Activated B cell treated with CpG ODN at 0.5 μM for 24 hours (primary cell): ENCODE data around the gene AVL9. TPM values are rescaled to one million over a fixed set of nuclear protein-coding genes. Genes with fewer than 3 reads are reported as not detected.
"Not testable (repeated sequence)": the region's sequence is repeated elsewhere in the genome, so short reads cannot be mapped to it uniquely, and the experiment has no call there.

Experiments used
- ATAC-seq: fragments of 200-7000 bp; cut with Tn5 transposase; one replicate; pipeline ENCODE4 v1.10.0; 2021; ENCODE audit warnings: low read depth, mild to moderate bottlenecking, moderate library complexity
- CTCF ChIA-PET: fragments of 350-600 bp; sonication (Branson Sonifier 250); formaldehyde crosslinking; loops from one replicate; lab custom pipeline; 2021; ENCODE audit warnings: antibody characterized with exemption; lab: Charles Lee
- POLR2A ChIA-PET: fragments of 350-600 bp; sonication (Branson Sonifier 250); formaldehyde crosslinking; loops from one replicate; lab custom pipeline; 2021; ENCODE audit warnings: antibody characterized with exemption; lab: Charles Lee
- DNase-seq: peaks from one replicate; pipeline ENCODE4 v3.0.0; 2022
- H3K27ac Mint-ChIP-seq: one replicate; pipeline ENCODE4 v1.8.0; 2020; ENCODE audit warnings: mixed read lengths
- H3K27me3 Mint-ChIP-seq: one replicate; pipeline ENCODE4 v1.8.0; 2021; ENCODE audit warnings: mixed read lengths
- H3K36me3 Mint-ChIP-seq: one replicate; pipeline ENCODE4 v1.8.0; 2021; ENCODE audit warnings: low read depth, mixed read lengths
- H3K4me1 Mint-ChIP-seq: one replicate; pipeline ENCODE4 v1.8.0; 2021; ENCODE audit warnings: mixed read lengths
- H3K4me3 Mint-ChIP-seq: one replicate; pipeline ENCODE4 v1.8.0; 2020; ENCODE audit warnings: mild to moderate bottlenecking, mixed read lengths
- H3K9me3 Mint-ChIP-seq: one replicate; pipeline ENCODE4 v1.8.0; 2020; ENCODE audit warnings: mixed read lengths
- intact Hi-C: fragments of 100-400 bp; cut with micrococcal nuclease; formaldehyde crosslinking; loops from one replicate; pipeline ENCODE4 v1.15.1; 2024
- total RNA-seq: library from RNA; stranded (reverse); gene quantifications from 2 replicates; pipeline ENCODE4 v1.2.3, GENCODE V29; 2022
- TF ChIP-seq, protein P1 (sequence below): fragments of 200-600 bp; IDR thresholded peaks from one replicate; pipeline ENCODE4 v1.8.0; 2022; ENCODE audit warnings: antibody characterized with exemption, mild to moderate bottlenecking

Gene AVL9
- total RNA-seq, 1 donor from 2014 or later = 52.5 TPM

DNA sequence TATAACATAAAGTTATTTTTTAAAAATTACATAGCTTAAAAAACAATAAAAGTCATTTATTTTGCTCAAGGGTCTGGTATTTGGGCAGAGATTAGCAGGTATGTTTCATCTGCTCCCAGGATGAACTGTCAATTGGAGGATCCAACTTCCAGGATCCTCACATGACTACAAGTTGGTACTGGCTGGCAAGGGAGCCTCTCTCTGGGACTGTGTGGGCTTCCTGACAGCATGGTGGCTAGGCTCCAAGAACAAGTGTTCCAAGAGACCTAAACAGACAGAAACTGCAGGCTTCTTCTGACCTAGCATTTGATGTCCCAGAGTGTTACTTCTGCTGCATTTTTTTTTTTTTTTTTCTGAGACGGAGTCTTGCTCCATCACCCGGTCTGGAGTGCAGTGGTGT, 107.2 kb downstream of the AVL9 start:
- ChIA-PET POLR2A (no interaction called here), CTCF (no interaction called here)
- Mint-ChIP-seq H3K4me1 (no peaks in the 10 kb centered on the region), H3K27ac (no peak overlapping the region), H3K4me3 (no peak overlapping the region), H3K27me3 (no peaks in the 10 kb centered on the region), H3K9me3 (peaks cover 20% of the 10 kb centered on the region), H3K36me3 (peaks cover 9% of the 10 kb centered on the region)
- DNase-seq (no peak), ATAC-seq (no peak)
- TF ChIP-seq, protein P1, sequence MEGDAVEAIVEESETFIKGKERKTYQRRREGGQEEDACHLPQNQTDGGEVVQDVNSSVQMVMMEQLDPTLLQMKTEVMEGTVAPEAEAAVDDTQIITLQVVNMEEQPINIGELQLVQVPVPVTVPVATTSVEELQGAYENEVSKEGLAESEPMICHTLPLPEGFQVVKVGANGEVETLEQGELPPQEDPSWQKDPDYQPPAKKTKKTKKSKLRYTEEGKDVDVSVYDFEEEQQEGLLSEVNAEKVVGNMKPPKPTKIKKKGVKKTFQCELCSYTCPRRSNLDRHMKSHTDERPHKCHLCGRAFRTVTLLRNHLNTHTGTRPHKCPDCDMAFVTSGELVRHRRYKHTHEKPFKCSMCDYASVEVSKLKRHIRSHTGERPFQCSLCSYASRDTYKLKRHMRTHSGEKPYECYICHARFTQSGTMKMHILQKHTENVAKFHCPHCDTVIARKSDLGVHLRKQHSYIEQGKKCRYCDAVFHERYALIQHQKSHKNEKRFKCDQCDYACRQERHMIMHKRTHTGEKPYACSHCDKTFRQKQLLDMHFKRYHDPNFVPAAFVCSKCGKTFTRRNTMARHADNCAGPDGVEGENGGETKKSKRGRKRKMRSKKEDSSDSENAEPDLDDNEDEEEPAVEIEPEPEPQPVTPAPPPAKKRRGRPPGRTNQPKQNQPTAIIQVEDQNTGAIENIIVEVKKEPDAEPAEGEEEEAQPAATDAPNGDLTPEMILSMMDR = no peak
- intact Hi-C loops = no loop called here

DNA sequence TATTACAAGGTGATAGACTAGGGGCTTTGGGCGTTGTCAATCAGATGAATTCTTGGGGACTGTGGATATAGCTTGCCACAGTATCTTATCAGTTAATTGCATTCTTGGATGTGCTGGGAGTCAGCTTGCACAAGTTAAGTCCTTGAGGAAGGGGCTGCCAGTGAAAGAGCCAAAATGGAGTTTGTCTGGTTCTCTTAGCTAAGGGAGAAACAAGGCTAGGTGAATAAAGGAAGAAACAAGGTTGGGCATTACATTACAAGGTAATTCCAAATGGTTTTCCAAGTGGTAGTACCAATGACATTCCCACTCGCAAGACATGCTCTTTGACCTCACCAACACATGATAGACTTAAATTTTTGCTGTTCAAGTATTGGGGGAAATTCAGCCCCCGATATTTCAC, 108.2 kb downstream of the AVL9 start:
- H3K4me3 Mint-ChIP-seq, intact Hi-C loops, CTCF ChIA-PET, H3K27ac Mint-ChIP-seq, H3K36me3 Mint-ChIP-seq, ATAC-seq, H3K27me3 Mint-ChIP-seq, H3K4me1 Mint-ChIP-seq, POLR2A ChIA-PET, DNase-seq: not testable (repeated sequence)
- peaks cover 17% of the 10 kb centered on the region for H3K9me3 Mint-ChIP-seq

DNA sequence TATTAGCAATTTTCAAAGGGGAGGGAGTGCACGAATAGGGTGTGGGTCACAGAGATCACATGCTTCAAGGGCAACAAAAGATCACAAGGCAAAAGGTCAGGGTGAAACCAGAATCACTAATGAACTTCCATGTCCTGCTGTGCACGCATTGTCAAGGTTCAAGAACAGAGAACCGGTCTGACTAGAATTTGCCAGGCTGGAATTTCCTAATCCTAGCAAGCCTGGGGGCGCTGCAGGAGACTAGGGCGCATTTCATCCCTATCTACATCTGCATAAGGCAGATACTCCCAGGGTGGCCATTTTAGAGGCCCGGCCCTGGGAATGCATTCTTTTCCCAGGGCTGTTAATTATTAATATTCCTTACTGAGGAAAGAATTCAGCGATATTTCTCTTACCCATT, 108.8 kb downstream of the AVL9 start:
- CTCF ChIA-PET, POLR2A ChIA-PET, H3K36me3 Mint-ChIP-seq, H3K27me3 Mint-ChIP-seq, ATAC-seq, DNase-seq, H3K4me1 Mint-ChIP-seq, H3K27ac Mint-ChIP-seq, intact Hi-C loops, H3K4me3 Mint-ChIP-seq: not testable (repeated sequence)
- H3K9me3 Mint-ChIP-seq = peaks cover 17% of the 10 kb centered on the region

DNA sequence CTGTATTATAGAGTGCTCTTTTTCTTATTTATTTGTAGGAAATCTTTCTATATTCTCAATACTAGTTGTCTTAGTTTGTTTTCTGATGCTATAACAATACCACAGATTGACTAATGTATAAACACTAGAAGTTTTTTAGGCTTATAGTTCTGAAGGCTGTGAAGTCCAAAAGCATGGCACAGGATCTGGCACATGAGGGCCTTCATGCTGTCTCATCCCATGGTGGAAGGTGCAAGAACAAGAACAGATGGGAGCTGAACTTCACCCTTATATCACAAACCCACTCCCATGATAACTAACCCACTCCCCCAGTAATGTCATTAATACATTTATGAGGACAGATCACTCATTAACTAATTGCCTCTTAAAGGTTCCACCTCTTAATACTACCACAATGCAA, 109.7 kb downstream of the AVL9 start:
- Mint-ChIP-seq H3K27ac (no peak overlapping the region), H3K36me3 (no peaks in the 10 kb centered on the region), H3K4me3 (no peak overlapping the region), H3K9me3 (peaks cover 17% of the 10 kb centered on the region), H3K27me3 (no peaks in the 10 kb centered on the region), H3K4me1 (no peaks in the 10 kb centered on the region)
- ATAC-seq = no peak
- ChIA-PET POLR2A (no interaction called here), CTCF (no interaction called here)
- TF ChIP-seq, protein P1 = no peak
- intact Hi-C loops = no loop called here
- DNase-seq = no peak

DNA sequence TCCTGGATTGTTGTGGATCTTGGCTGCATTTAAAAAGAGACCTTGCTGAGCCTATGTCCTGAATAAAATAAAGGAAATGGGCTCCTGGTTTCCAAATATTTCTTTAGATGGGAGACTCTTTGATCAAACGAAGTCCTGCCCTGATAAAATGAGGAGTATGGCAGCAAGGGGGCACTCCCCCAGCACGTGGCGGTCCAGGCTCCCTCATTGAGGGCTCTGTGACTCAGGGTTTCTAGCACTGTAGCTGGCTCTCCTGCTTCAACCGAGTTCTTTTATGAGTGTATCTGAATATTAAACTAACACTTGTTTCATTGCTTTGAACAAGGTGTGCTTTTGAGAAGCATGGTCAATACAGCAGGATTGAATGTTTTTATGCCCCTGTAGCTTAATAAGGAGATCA, 114.2 kb downstream of the AVL9 start:
- no peak for DNase-seq
- H3K36me3 Mint-ChIP-seq = no peaks in the 10 kb centered on the region
- peaks cover 3% of the 10 kb centered on the region for H3K9me3 Mint-ChIP-seq
- H3K27me3 Mint-ChIP-seq = no peaks in the 10 kb centered on the region
- no peak for ATAC-seq
- H3K27ac Mint-ChIP-seq = no peak overlapping the region
- TF ChIP-seq, protein P1 = no peak
- ChIA-PET CTCF (no interaction called here), POLR2A (no interaction called here)
- H3K4me1 Mint-ChIP-seq = no peaks in the 10 kb centered on the region
- H3K4me3 Mint-ChIP-seq = no peak overlapping the region
- intact Hi-C loops = no loop called here

DNA sequence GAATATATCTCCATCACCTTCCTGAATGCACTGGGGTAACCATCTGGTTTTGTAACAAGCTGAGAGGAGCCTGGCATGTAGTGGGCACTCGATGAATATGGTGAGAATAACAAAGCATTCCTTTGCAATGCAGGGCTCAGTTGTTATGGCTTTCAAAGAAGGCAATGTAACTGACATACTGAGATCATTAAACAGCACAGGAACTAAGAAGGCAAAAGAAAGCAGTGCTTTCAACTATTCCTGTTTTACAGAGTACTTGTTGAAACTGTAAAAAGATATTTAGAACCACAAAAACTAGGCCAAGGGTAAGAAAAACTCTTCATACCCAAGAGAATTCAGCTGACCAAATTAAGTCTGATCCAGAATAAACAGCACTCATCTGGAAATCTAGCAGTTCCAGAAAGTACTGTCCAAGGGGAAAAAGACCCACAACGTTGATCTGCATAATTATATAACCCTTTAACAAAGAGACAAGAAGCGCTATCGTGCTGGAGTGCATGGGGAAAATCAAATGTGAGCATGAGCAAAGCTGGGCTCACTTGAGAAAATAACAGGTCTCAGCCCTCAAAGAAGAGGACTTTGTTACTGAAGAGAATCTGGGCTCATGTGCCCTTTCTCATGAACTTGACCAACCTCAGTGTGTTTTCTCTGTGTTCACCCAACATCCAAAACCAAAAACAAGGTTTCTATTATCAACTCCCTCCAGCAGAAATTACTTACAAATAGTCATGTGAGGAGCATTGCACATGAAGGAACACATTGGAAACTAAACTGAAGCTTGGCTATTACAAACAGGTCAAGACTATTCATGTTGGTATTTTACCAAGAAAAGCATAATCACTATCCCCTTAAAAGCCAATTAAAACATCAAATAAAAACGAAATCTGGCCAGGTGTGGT, 116.2 kb downstream of the AVL9 start:
- H3K27me3 Mint-ChIP-seq = no peaks in the 10 kb centered on the region
- no peaks in the 10 kb centered on the region for H3K9me3 Mint-ChIP-seq
- no peaks in the 10 kb centered on the region for H3K4me1 Mint-ChIP-seq
- TF ChIP-seq, protein P1 = no peak
- no peak for DNase-seq
- no peak overlapping the region for H3K27ac Mint-ChIP-seq
- no peak for ATAC-seq
- no peaks in the 10 kb centered on the region for H3K36me3 Mint-ChIP-seq
- ChIA-PET CTCF (no interaction called here), POLR2A (no interaction called here)
- no peak overlapping the region for H3K4me3 Mint-ChIP-seq
- intact Hi-C loops = no loop called here
